Lung microvascular endothelial cell (primary cell): ENCODE results near the gene SMG6. TPM values are rescaled to one million over a fixed set of nuclear protein-coding genes. Genes with fewer than 3 reads are reported as not detected.
"Not testable (repeated sequence)": the region's sequence is repeated elsewhere in the genome, so short reads cannot be mapped to it uniquely, and the experiment has no call there.

Experiments used
- DNase-seq, 2 donors: peaks; one replicate each; pipeline versions ENCODE4 v3.0.0 to v3.0.0-alpha.2; 2010; ENCODE audit warnings: low read depth in 2 of 2
- total RNA-seq: library from RNA; depleted of rRNA; stranded (reverse); fragments of >200 nt; gene quantifications from 2 replicates; pipeline ENCODE4 v1.2.1, GENCODE V29; 2014

SMG6 gene
- total RNA-seq, 1 donor from 2014 or later: 23.8 TPM

DNA sequence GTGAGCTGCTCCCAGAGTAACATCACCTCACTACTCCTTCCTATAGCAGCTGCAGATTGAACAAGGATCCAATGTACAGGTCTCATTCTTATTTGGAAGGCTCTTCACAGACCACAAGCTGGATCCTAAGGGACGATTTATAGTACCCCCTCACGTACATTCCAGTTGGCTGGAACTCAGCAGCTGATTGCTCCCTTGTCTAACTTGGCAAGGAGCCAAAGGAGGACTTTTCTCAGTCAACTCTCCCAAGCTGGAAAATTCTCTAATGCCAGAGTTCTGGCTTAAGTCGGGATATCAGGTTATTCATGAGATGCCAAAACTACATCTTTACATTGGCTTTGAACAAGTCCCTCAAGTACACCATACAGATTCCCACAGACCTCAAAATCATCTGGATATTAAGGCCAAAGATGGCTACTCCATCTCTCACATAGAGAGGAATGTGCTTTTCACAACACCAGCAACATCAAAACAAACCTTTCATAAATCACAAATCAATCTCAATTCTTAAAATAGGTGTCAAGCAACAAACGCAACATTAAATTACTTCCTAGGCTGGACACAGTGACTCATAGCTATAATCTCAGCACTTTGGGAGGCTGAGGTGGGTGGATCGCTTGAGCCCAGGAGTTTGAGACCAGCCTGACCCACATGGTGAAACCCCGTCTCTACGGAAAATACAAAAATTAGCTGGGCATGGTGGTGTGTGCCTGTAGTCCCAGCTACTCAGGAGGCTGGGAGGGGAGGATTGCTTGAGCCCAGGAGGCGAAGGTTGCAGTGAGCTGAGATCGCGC is 39.3 kb downstream of the SMG6 start:
- peak; percentile 42 to 69 for DNase-seq

DNA sequence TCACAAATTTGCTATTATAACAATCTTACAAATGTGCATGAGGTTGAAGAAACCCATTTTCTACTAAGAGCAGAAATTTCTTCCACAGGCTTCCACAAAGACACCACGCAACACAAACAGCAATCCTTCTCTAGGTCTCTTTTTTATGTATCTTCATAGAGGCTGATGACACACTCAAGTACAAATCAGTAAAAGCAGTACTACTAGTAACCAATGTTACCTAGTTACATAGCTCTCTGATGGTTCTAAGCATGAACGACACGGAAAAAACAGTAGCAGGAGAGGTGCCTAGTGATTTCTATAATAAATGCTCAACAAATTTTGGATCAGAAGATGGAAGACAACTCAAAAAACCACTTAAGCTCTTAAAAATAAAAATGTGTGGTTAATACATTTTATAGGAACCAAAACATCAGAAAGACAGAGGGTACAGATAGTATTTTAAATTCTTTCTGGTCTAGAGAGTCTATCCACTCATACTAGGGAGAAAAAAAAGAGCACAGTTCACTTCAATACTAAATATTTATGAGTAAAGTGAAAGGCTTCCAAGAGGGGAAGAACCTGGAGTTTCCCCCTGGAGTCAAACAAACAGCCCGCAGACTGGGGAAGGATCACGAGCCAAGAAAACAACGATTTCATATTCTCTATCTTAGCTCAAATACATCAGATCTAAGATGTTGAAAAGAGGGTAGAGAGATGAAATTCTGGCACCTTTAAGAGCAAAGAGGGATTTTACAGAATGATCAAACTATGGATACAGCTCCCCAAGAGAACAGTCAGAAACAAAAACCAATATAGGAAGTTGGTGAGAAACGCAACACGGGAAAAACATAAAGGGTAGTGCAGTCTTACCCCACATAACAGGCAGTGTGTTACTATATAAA is 40.2 kb downstream of the SMG6 start:
- DNase-seq: peak in 1 of 2 donors; percentile 70

DNA sequence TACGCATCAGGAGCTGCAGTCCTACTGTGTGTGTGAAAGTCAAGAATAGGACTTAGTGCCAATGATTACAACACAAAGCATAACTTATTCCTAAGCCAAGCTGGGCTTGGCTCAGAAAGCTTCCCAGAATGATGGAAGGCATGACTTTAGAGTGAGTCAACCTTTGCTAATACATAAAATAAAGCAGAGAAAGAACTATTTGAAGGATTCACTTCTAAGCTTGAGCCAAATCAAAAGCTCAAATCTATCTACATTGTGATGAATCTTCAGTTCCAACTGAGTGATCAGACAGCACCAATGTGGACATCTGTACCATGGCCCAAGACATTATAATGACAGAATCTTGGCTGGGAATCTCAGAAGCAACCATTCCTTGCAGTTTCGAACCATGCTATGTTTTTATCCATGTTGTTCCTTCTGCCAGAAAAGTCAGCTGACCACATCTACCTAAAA is 41.4 kb downstream of the SMG6 start:
- DNase-seq: peak in 1 of 2 donors; percentile 69

DNA sequence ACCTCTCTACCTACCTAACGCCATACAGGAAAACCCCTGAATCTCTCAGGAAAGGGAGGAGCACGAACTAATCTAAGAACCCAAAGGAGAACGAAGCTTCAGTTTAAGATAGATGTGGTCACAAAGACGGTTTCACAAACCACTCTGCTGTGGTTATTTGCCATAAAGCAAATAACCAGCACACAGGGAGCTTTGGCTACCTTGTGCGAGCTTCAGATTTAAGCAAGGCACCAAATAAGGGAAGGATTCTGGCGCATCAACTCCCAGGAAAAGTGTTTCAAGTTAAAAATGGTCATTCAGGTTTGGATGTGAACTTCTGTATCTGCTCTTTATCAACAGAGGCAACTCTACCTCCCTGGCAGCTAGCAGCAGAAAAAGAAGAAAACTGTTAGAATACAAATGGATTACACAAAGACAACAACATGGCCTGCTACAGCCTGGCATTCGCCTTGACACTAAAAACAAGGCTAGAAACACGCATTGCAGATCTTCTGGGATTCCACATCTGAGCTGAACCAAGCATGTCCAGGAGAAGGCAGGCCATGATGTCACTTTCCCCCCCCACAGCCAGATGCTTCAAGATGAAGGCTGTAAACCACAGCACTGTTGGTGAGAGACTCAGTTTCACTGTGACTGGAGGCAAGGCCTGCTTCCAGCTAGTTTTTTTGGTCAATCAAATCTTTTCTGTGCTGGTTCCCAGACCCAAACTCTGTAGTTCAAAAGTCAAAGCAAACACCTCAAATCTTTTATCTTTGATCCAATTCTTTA is 43.6 kb downstream of the SMG6 start:
- DNase-seq: no peak

DNA sequence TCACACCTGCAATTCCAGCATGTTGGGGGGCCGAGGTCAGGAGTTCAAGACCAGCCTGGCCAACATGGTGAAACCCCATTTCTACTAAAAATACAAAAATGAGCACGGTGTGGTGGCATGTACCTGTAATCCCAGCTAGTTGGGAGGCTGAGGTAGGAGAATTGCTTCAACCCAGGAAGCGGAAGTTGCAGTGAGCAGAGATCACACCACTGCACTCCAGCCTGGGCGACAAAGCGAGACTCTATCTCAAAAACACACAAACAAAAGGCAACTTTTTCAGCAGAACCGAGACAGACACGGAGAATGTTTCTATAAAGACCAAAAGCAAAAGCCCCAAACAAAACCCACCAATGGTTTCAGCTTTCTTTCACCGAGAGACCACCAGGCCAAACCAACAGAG is 44.8 kb downstream of the SMG6 start:
- not testable (repeated sequence) for DNase-seq

DNA sequence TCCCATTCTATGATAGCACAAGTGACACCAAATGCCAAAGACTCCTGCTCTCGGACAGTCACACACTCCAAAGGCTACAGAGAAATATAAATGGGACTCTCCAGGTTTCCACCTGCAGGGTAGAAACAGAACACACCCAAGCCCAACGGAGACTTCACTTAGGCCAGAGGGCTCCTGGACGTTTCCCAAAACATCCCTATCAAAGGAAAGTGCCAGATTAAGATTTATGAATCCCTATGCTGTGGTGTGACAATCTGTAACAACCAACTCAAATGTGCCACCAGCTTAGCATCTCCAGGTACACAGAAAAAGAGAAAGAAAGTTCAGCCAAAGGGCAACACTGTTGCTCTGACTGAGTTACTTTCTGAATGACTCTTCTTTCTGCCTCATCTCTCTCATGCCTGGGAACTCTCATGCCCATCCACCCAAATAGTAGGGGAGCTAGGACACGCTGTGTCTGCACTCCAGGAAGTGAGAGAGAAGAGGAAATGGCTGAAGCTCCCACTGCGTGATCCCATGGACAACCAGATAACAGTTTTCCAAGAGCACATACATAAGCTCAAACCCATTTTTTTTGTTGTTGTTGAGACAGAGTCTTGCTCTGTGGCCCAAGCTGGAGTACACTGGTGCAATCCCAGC is 49.7 kb downstream of the SMG6 start:
- peak; percentile 59 to 62 for DNase-seq

DNA sequence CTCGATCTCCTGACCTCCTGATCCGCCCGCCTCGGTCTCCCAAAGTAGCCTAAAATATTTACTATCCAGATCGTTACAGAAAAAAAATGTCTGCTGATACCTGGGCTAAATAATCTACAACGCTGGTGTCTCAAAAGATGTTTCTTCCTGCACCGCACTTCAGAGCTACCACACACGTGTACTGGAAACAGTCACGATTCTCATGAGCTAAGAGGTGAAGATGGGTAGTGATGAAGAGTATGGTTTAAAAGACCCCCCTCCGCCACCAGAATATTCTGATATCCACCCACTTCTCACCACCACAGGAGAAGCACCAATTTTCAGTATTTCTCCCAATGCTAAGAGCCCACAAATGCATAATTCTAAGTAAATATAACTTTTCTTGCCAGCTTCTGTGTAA is 50.2 kb downstream of the SMG6 start:
- DNase-seq: no peak

DNA sequence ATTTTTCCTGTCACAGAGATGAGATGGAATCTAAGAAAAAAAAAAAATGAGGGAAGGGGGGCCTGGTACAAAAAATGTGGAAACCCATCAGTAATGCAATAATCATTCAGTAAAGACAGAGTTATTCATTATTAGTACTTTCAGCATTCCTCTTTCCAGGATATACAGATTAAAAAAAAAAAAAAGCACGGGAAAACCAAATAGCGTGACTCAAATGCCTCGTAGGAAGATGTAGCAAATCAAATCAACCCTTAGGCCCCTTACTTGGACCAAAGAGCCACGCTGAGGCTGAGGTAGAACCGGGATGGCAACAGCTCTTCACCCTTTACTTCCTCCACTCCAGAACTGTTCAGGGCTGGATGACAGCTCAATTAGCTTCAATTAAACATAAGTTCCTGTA is 52.5 kb downstream of the SMG6 start:
- no peak for DNase-seq

DNA sequence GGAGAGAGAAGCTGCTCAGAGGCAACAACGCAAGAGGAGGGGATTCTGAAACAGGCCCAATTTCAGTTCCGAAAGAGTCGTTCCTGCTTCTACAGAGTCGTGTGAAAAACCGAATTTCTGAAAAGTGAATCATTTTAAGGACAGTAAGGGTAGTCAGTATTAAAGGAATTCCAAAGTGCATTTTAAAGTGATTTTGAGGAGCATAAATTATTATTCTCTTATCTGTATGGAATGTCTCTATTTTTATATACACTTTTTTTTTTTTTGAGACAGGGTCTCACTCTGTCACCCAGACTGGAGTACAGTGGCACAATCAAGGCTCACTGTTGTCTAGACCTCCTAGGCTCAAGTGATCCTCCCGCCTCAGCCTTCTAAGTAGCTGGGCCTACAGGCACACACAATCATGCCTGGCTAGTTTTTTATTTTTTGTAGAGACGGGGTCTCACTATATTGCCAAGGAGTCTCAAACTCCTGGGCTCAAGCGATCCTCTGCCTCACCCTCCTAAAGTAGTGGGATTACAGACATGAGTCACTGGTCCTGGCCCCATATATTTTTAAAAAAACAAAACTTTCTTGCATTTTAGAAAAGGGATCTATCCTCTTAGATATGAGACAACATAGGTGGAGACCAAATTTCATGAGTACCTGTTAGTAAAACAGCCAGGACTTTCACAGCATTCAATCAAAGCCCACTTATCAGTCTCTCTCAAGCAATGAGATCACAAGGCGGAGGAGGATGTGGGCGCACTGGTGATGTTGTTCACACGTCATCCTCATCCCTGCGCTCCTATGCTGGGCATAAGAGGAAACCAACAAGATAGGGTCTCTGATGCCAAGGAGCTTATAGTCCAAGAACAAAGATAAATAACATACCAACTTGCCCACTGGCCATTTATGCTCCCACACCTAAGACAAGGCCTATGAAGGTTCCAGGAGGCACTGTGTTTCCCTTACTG is 53.2 kb downstream of the SMG6 start:
- DNase-seq: no peak

DNA sequence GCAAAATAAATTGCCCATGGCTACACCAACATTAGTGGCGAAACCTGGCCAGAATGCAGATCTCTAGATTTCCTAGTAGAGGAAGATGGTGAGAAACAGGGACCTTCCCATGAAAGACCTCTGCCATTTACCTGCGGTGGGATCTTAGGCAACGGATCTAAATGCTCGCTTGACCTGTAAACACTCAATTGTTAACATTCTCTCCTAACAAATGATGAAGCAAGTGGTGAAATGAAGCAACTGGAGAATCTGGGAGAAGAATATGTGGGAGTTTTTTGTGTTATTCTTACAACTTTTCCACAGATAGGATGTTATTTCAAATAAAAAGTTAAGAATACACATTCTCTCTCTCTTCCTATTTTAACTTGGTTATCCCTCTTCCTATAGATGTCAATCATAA is 56.6 kb downstream of the SMG6 start:
- DNase-seq: no peak

DNA sequence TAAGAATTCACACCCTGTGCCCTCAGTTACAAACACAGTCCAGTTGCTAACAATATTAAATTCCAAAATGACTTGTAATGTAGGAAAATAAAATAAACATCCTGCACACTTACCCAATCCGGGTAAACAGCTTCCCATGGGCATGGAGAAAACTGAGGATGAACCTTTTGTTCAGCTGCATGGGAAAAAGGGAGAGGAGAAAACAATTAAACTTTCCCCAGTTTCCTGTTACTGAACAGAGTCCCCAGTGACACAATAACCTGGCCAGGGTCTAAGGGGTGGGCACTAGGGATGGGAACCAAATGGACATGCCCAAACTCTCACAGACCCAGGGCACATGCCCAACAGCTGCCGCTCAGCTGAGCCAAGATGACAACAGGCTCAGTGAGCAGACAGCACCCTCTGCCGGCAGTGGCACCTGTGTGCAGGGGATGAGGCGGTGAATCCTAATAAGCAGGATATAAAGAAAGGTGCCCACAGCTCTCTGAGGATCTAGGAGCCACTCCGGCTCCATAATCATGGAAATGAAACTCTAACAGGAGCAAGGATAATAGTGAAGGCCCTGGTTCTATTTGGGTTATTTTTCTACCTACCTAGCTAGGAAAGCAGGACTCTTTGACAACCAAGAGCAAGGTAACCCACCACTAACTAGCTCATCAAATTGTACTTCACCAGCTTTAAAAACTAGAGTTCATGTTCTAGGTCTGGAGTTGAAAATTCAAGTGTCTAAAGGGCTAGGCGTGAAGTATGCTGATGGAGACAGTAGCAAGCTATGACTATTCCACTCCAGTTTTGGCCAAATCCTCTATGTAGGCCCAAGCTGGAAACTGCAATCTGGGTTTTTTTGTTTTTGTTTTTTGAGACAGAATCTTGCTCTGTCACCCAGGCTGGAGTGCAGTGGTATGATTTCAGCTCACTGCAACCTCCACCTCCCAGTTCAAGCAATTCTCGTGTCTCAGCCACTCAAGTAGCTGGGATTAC is 58.8 kb downstream of the SMG6 start:
- peak; percentile 97 to 99 for DNase-seq

DNA sequence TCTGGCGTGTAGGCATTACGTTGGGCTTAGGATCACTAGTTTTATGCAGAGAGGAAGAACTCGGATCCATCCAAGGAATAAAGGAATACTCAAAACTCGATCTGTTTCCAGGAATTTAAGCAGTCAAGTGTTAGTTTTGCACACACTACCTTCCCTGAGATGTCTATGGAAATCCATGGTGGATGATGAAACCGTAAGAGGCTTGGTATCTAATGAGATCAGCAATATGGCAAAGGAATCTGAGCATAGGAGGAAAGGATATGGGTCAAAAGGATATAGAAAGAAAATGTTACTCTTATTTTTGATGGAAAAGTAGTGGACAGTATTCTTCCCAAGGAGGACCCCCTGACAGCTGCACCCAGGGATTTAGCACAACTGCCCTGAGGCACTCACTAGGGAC is 59.6 kb downstream of the SMG6 start:
- peak in 1 of 2 donors; percentile 22 for DNase-seq

DNA sequence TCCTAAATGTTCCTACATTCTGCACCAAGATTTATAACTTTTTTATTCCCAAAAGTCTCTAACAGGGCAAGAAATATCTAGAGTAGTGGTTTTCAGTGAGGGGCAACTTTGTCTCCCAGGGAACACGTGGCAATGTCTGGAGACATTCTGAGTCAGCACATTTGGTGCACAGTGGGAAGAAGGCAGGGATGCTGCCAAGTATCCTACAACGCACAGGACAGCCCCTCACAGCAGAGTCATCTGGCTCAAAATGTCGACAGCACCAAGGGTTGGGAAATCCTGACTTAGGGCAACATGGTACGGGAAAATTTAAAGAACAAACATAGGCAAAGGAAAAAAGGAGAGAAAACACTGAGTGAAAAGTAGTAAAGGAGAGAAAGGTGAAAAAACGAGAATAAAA is 61.8 kb downstream of the SMG6 start:
- no peak for DNase-seq

DNA sequence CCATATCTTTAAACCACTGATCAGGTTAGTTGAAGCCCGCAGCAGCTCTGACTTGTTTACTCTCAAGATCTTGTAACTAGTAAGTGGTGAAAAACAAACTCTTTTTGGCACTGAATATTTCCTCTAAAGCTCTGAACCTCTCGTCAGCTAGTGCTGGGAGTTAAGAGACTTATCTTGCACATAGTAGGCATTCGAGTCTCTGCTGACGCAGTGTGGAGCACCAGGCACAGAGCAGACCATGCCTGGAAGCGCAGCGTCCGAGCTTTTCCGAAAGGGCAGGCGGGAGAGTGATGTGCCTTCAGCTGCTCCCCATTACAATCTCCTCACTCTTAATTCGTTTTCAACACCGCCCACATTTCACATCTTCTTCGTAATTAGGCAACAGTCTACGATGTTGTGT is 63.0 kb downstream of the SMG6 start:
- DNase-seq: no peak

DNA sequence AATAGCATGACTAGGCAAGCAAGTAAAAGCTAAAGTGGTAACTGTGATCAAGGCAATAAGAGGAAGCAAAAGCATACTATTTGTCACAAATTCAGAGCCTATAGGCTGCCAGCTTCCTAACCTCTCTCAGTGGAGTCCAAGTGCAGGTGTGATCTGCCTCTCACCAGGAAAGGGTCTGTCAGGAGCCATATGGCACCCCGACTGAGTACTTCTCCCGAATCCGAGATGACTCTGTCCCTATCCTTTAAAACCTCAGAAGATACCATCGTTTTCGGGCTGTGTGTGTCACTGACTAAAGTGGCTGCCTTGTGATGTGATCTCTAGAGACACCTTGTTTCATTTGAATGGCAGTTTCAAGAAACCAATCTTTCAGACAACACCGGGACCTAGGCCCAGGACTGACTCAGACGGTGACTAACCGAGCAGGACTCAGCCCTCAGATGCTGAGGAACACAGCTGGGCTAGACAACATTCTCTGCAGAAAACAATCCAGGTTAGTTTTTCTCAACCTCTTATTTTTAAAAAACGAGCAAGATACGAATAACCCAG is 63.6 kb downstream of the SMG6 start:
- peak; percentile 25 to 96 for DNase-seq

DNA sequence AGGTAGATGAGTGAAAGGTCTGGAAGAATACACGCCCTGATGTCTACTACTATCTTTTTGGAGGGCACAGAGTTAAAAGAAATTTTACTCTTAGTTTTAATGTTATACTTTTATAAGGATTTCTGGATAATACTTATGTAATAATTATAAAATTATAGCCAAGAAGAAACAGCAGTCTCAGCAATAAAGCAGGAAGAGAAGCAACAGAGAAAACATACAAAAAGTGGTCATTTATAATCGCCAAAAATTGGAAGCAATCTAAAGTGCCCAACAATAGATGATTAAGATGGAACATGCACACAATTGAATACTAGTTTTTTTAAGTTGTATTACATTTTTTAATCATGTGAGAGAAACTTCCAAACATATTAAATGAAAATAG is 64.4 kb downstream of the SMG6 start:
- no peak for DNase-seq

DNA sequence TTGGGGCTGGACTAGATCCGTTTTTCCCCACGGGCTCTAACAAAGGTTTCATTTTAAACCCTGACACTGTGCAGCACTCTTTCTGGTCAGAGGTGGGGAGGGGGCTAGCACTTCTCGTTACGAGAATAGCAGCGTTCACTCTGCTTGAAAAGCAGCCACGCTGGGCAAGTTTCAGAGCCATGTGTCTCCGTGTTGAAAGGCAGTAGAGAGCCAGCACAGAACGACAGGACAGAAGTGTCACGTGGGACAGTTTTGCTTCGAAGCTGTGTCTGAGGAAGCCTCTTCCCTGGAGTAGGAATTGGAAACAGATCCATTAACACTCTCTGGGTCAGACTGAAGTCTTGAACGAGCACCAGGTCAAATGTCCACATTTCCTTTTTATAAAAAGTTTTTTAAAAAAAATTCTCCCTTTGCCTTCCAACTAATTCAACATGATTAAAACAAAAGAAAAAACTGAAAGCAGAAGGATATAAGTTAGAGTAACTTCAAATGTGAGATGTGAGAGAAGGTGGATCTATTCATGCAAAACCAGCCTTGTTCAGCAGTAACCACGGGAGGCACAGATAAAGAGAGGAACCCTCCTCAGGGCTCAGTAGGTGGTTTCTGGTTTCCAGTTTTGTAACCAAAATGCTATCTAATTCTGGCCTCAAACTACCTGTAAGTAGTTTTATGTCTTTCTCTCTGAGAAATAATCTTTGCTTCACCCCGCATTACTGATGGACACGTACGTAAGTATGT is 65.0 kb downstream of the SMG6 start:
- peak; percentile 45 to 57 for DNase-seq

DNA sequence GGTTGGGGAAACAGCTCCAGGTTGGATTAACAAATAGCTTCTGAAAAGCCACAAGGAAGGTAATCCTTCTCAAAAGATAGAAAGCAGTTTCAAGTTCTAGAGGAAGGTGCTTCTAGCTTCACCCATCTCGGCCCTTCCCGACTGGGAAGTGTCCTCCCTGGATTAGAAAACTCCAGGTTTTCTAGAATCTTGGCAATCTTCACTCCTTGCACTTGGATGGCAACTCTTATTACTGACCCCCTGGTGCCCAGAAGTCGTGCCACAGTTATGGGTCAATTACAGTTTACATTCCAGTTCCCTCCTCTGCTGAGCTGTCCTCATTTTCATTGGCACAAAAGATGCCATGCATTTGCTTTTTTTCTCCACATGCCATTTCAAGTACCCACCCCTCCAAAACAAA is 65.6 kb downstream of the SMG6 start:
- DNase-seq: no peak
